HCT116 (cell line): ENCODE results near the gene C10orf90. TPM values are rescaled to one million over a fixed set of nuclear protein-coding genes. Genes with fewer than 3 reads are reported as not detected.

Experiments
- ATAC-seq: fragments of 200-7000 bp; cut with Tn5 transposase; 2 replicates; pipeline ENCODE4 v1.9.1; 2020; ENCODE audit warnings: mild to moderate bottlenecking, moderate library complexity
- BruUV-seq: library from RNA; stranded (reverse); fragments of 400-500 nt; replicated peaks from 2 replicates; lab custom pipeline; 2021; lab: Mats Ljungman, UMichigan
- CTCF ChIA-PET: fragments of 300-600 bp; sonication (Branson Sonifier 250); formaldehyde crosslinking; loops from one replicate; lab custom pipeline; 2021; ENCODE audit warnings: antibody characterized with exemption; lab: Charles Lee
- POLR2A ChIA-PET: fragments of 300-600, 350-600 bp; sonication (Branson Sonifier 250); formaldehyde crosslinking; loops from one replicate; lab custom pipeline; 2021; ENCODE audit warnings: antibody characterized with exemption; lab: Charles Lee
- RAD21 ChIA-PET, 2 experiments: fragments of 300-600 bp; sonication (Branson Sonifier 250); formaldehyde crosslinking; loops; one replicate each; lab custom pipeline; 2023; ENCODE audit warnings: low total read pairs in 2 of 2; ENCODE audit not compliant: uncharacterized antibody in 2 of 2, unreplicated experiment in 2 of 2, low non-redundant PET in 1 of 2; lab: Charles Lee
- DNase-seq: peaks from one replicate; pipeline ENCODE4 v3.0.0-alpha.2; 2010; ENCODE audit warnings: low read depth, low spot score
- H2AFZ ChIP-seq: fragments of 200-600 bp; shearing (Covaris generic), sonication (generic); 2 replicates; pipeline ENCODE4 v1.6.1; 2017; ENCODE audit warnings: low read depth, mixed run types, mixed read lengths, antibody characterized with exemption, low read length; ENCODE audit not compliant: poor library complexity, severe bottlenecking
- H3K27ac ChIP-seq: 2 replicates; pipeline ENCODE4 v1.5.1; 2012; ENCODE audit warnings: low read depth, low read length
- H3K27me3 ChIP-seq: fragments of 200-600 bp; sonication (generic); 2 replicates; pipeline ENCODE4 v1.6.1; 2016; ENCODE audit warnings: mixed run types, low read length, mixed read lengths; ENCODE audit not compliant: insufficient read depth
- H3K36me3 ChIP-seq, 2 experiments: fragments of 200-500 bp in 1 of 2; fragments of 200-600 bp in 1 of 2; sonication (Bioruptor generic) in 1 of 2; sonication (generic) in 1 of 2; 2 replicates each; pipeline versions ENCODE4 v1.5.1 to v1.6.1; 2014 to 2016; ENCODE audit warnings: low read length in 2 of 2, inconsistent platforms in 1 of 2, mixed read lengths in 1 of 2, mixed run types in 1 of 2; ENCODE audit not compliant: insufficient read depth in 2 of 2, control insufficient read depth in 1 of 2
- H3K4me1 ChIP-seq, 2 experiments: fragments of 200-600 bp in 1 of 2; sonication (generic) in 1 of 2; 2 replicates each; pipeline versions ENCODE4 v1.5.1 to v1.6.1; 2012 to 2017; ENCODE audit warnings: low read length in 2 of 2, inconsistent platforms in 1 of 2, mild to moderate bottlenecking in 1 of 2, mixed read lengths in 1 of 2, mixed run types in 1 of 2, moderate library complexity in 1 of 2; ENCODE audit not compliant: insufficient read depth in 2 of 2, control insufficient read depth in 1 of 2
- H3K4me2 ChIP-seq: fragments of 200-600 bp; sonication (generic); 2 replicates; pipeline ENCODE4 v1.6.1; 2017; ENCODE audit warnings: mixed run types, low read length, mixed read lengths
- H3K4me3 ChIP-seq, 2 experiments: fragments of 200-600 bp in 1 of 2; sonication (generic) in 1 of 2; replicated peaks in 1 of 2; 2 replicates each; pipeline ENCODE4 v1.5.1; 2011 to 2016; ENCODE audit warnings: low read length in 2 of 2, control low read depth in 1 of 2, low read depth in 1 of 2, mild to moderate bottlenecking in 1 of 2, mixed read lengths in 1 of 2, mixed run types in 1 of 2
- H3K79me2 ChIP-seq: fragments of 200-600 bp; sonication (generic); 2 replicates; pipeline ENCODE4 v1.6.1; 2017; ENCODE audit warnings: mild to moderate bottlenecking, mixed run types, low read length, moderate library complexity, mixed read lengths; ENCODE audit not compliant: insufficient read depth
- H3K9ac ChIP-seq: fragments of 200-600 bp; sonication (generic); 2 replicates; pipeline ENCODE4 v1.6.1; 2016; ENCODE audit warnings: low read length, mixed read lengths
- H3K9me2 ChIP-seq: fragments of 200-600 bp; sonication (generic), shearing (Covaris generic); 2 replicates; pipeline ENCODE4 v1.6.1; 2017; ENCODE audit warnings: mixed run types, mild to moderate bottlenecking, moderate library complexity; ENCODE audit not compliant: insufficient read depth
- H3K9me3 ChIP-seq, 2 experiments: fragments of 200-500 bp in 1 of 2; fragments of 200-600 bp in 1 of 2; sonication (Bioruptor generic) in 1 of 2; sonication (generic) in 1 of 2; 2 replicates each; pipeline ENCODE4 v1.6.1; 2014 to 2017; ENCODE audit warnings: low read length in 2 of 2, mixed read lengths in 2 of 2, inconsistent platforms in 1 of 2, low read depth in 1 of 2, mild to moderate bottlenecking in 1 of 2, mixed run types in 1 of 2, moderate library complexity in 1 of 2; ENCODE audit not compliant: control insufficient read depth in 1 of 2, insufficient read depth in 1 of 2
- H4K20me1 ChIP-seq: fragments of 200-600 bp; sonication (generic), shearing (Covaris generic); 2 replicates; pipeline ENCODE4 v1.6.1; 2017; ENCODE audit warnings: mixed run types, mild to moderate bottlenecking, moderate library complexity; ENCODE audit not compliant: insufficient read depth
- ELF1 ChIP-seq: IDR thresholded peaks from 2 replicates; pipeline ENCODE4 v1.6.1; 2012; ENCODE audit warnings: low read depth, borderline replicate concordance
- EZH2 ChIP-seq: fragments of 200-600 bp; sonication (generic); IDR thresholded peaks from 2 replicates; pipeline ENCODE4 v1.6.1; 2017; ENCODE audit warnings: antibody characterized with exemption, mixed run types
- POLR2A ChIP-seq: IDR thresholded peaks from 2 replicates; pipeline ENCODE4 v1.7.0; 2011; ENCODE audit warnings: borderline replicate concordance; ENCODE audit not compliant: insufficient read depth, insufficient read length; ENCODE audit errors: extremely low read depth
- POLR2AphosphoS5 ChIP-seq: IDR thresholded peaks from 2 replicates; pipeline ENCODE4 v1.6.1; 2011; ENCODE audit warnings: mild to moderate bottlenecking, low read depth, low read length, moderate library complexity
- SIN3A ChIP-seq: IDR thresholded peaks from 2 replicates; pipeline ENCODE4 v1.6.1; 2012; ENCODE audit warnings: low read depth
- SP1 ChIP-seq: IDR thresholded peaks from 2 replicates; pipeline ENCODE4 v1.6.1; 2012; ENCODE audit warnings: low read depth
- SRF ChIP-seq: IDR thresholded peaks from 2 replicates; pipeline ENCODE4 v1.6.1; 2012; ENCODE audit warnings: low read depth
- TCF7L2 ChIP-seq: IDR thresholded peaks from 2 replicates; pipeline ENCODE4 v1.7.0; 2011; ENCODE audit warnings: borderline replicate concordance, inconsistent platforms; ENCODE audit not compliant: insufficient read depth, insufficient read length; ENCODE audit errors: extremely low read depth
- ZBTB33 ChIP-seq: IDR thresholded peaks from 2 replicates; pipeline ENCODE4 v1.6.1; 2011; ENCODE audit warnings: mild to moderate bottlenecking, low read length, moderate library complexity; ENCODE audit not compliant: insufficient replicate concordance; ENCODE audit errors: extremely low read depth
- ZFX ChIP-seq: fragments of 450-650 bp; IDR thresholded peaks from 2 replicates; pipeline ENCODE4 v1.6.1; 2017
- ZNF274 ChIP-seq: fragments of 200-500 bp; sonication (Bioruptor generic); IDR thresholded peaks from 2 replicates; pipeline ENCODE4 v1.6.1; 2014; ENCODE audit warnings: mild to moderate bottlenecking, low read depth, low read length, inconsistent platforms
- intact Hi-C: fragments of 100-400 bp; cut with micrococcal nuclease; formaldehyde crosslinking; loops from 2 replicates; pipeline ENCODE4 v1.10.0; 2022
- total RNA-seq: library from RNA; stranded (reverse); gene quantifications from one replicate; pipeline ENCODE4 v1.2.1, GENCODE V29; 2021; ENCODE audit not compliant: unreplicated experiment
- TF ChIP-seq, protein P1 (sequence below): IDR thresholded peaks from 2 replicates; pipeline ENCODE4 v1.6.1; 2012; ENCODE audit warnings: low read depth

C10orf90 gene
- total RNA-seq, 1 experiment from 2014 or later = not detected

GRCh38 chr10:126384269-126384873 lies 286.1 kb downstream of the C10orf90 start:
- Histone ChIP-seq H3K9me2 (no peaks in the 10 kb centered on the region), H3K9me3 (no peaks in the 10 kb centered on the region), H3K27me3 (peaks cover 8% of the 10 kb centered on the region; the same call in 1 of the 2 replicates), H3K27ac (no peak overlapping the region), H3K9ac (no peak overlapping the region), H3K4me3 (no peak overlapping the region), H3K36me3 (no peaks in the 10 kb centered on the region), H3K79me2 (no peaks in the 10 kb centered on the region), H3K4me2 (no peak overlapping the region), H4K20me1 (no peaks in the 10 kb centered on the region), H3K4me1 (no peaks in the 10 kb centered on the region), H2AFZ (no peak overlapping the region)
- DNase-seq = no peak
- ChIA-PET RAD21 (no interaction called here), POLR2A (no interaction called here), CTCF (no interaction called here)
- BruUV-seq = no TSS peak
- intact Hi-C loops = no loop called here
- ATAC-seq = no peak
- TF ChIP-seq SP1 = no peak
- TF ChIP-seq POLR2AphosphoS5 = no peak
- TF ChIP-seq TCF7L2 = no peak
- TF ChIP-seq, all 23 proteins: peak for 0

DNA sequence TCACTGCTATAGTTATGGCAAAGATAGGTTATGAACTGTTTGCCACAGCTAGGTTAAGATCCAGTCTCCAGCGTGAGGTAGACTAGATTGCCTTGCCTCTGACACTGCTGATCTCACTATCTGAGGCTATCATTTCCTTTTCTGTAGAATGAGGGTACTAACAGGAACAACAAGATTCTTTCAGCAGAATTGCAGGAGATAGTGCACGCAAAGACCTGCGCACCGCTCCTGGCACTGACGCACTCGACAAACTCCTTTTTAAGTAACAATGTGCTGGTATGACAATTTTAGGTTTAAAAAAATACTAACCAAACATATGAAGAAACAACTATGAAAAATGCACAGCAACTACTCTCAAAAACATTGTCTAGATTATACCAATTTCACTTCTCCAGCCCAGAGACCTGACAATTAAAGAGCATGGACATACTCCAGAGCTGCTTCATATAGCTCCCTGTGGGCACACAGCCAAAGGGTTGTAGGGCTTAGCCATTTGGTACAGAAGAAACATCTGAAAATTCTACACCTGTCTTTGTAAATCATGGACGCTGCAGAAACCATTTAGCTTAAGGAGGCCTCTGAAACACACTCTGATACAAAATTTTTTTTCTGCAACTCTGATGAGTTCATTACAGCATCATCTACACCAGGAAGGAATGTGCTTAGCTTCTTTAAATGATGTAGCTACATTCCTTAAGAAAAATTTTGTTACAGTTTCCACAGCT lies 290.0 kb downstream of the C10orf90 start:
- intact Hi-C loops = no loop called here

More for the DNA sequence above, 290.0 kb downstream of the C10orf90 start:
- no peaks in the 10 kb centered on the region for H3K9me3 ChIP-seq
- BruUV-seq = no TSS peak
- H3K9ac ChIP-seq = no peak overlapping the region
- no peak overlapping the region for H2AFZ ChIP-seq
- CTCF ChIA-PET = no interaction called here
- H3K79me2 ChIP-seq = no peaks in the 10 kb centered on the region
- ATAC-seq (no peak), DNase-seq (no peak)
- no peaks in the 10 kb centered on the region for H4K20me1 ChIP-seq
- H3K27ac ChIP-seq = no peak overlapping the region
- TF ChIP-seq POLR2A (no peak), ZNF274 (no peak), ELF1 (no peak), ZBTB33 (no peak), SP1 (no peak), SRF (no peak), SIN3A (no peak), EZH2 (no peak), ZFX (no peak)
- TF ChIP-seq, protein P1, sequence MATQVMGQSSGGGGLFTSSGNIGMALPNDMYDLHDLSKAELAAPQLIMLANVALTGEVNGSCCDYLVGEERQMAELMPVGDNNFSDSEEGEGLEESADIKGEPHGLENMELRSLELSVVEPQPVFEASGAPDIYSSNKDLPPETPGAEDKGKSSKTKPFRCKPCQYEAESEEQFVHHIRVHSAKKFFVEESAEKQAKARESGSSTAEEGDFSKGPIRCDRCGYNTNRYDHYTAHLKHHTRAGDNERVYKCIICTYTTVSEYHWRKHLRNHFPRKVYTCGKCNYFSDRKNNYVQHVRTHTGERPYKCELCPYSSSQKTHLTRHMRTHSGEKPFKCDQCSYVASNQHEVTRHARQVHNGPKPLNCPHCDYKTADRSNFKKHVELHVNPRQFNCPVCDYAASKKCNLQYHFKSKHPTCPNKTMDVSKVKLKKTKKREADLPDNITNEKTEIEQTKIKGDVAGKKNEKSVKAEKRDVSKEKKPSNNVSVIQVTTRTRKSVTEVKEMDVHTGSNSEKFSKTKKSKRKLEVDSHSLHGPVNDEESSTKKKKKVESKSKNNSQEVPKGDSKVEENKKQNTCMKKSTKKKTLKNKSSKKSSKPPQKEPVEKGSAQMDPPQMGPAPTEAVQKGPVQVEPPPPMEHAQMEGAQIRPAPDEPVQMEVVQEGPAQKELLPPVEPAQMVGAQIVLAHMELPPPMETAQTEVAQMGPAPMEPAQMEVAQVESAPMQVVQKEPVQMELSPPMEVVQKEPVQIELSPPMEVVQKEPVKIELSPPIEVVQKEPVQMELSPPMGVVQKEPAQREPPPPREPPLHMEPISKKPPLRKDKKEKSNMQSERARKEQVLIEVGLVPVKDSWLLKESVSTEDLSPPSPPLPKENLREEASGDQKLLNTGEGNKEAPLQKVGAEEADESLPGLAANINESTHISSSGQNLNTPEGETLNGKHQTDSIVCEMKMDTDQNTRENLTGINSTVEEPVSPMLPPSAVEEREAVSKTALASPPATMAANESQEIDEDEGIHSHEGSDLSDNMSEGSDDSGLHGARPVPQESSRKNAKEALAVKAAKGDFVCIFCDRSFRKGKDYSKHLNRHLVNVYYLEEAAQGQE = no peak
- peaks cover 12% of the 10 kb centered on the region for H3K27me3 ChIP-seq
- peaks cover 0 to 2% of the 10 kb centered on the region in 2 experiments; a peak in 1 of 4 replicates for H3K4me1 ChIP-seq
- H3K9me2 ChIP-seq = no peaks in the 10 kb centered on the region
- RAD21 ChIA-PET = no interaction called here
- H3K4me3 ChIP-seq = no peak overlapping the region
- POLR2A ChIA-PET = no interaction called here
- H3K36me3 ChIP-seq = no peaks in the 10 kb centered on the region
- H3K4me2 ChIP-seq = no peak overlapping the region
